Panc1 (cell line): ENCODE data around the gene PPARG. TPM values are rescaled to one million over a fixed set of nuclear protein-coding genes. Genes with fewer than 3 reads are reported as not detected.

ENCODE experiments used
- ATAC-seq: fragments of 200-7000 bp; cut with Tn5 transposase; 2 replicates; pipeline ENCODE4 v1.9.1; 2020; ENCODE audit warnings: mild to moderate bottlenecking, moderate library complexity
- BruUV-seq: library from RNA; stranded (reverse); fragments of 400-500 nt; replicated peaks from 2 replicates; lab custom pipeline; 2021; lab: Mats Ljungman, UMichigan
- CTCF ChIA-PET: fragments of 300-600 bp; sonication (Branson Sonifier 250); formaldehyde crosslinking; loops from one replicate; lab custom pipeline; 2022; ENCODE audit warnings: antibody characterized with exemption; lab: Charles Lee
- POLR2A ChIA-PET: fragments of 300-600 bp; sonication (Branson Sonifier 250); formaldehyde crosslinking; loops from one replicate; lab custom pipeline; 2022; ENCODE audit warnings: antibody characterized with exemption; lab: Charles Lee
- DNase-seq: peaks from one replicate; pipeline ENCODE4 v3.0.0-alpha.2; 2010; ENCODE audit warnings: low read depth, low spot score
- H3K27ac ChIP-seq: 2 replicates; pipeline ENCODE4 v1.5.1; 2011; ENCODE audit warnings: mild to moderate bottlenecking, low read length, inconsistent platforms
- H3K27me3 ChIP-seq: fragments of 200-500 bp; sonication (Bioruptor generic); 2 replicates; pipeline ENCODE4 v1.6.0; 2014; ENCODE audit warnings: low read length, inconsistent platforms; ENCODE audit not compliant: control insufficient read depth, insufficient read depth
- H3K36me3 ChIP-seq: fragments of 200-500 bp; sonication (Bioruptor generic); 2 replicates; pipeline ENCODE4 v1.5.1; 2014; ENCODE audit warnings: inconsistent platforms, mild to moderate bottlenecking, low read length, moderate library complexity; ENCODE audit not compliant: control insufficient read depth, insufficient read depth
- H3K4me1 ChIP-seq: 2 replicates; pipeline ENCODE4 v1.5.1; 2011; ENCODE audit warnings: inconsistent platforms, mild to moderate bottlenecking, low read length, moderate library complexity; ENCODE audit not compliant: control insufficient read depth, insufficient read depth
- H3K4me3 ChIP-seq, 2 experiments: 2 replicates each; pipeline ENCODE4 v1.5.1; 2011 to 2012; ENCODE audit warnings: low read depth in 2 of 2, low read length in 2 of 2, mild to moderate bottlenecking in 2 of 2, inconsistent platforms in 1 of 2, moderate library complexity in 1 of 2
- H3K9me3 ChIP-seq: fragments of 200-500 bp; sonication (Bioruptor generic); 2 replicates; pipeline ENCODE4 v1.5.1; 2014; ENCODE audit warnings: low read depth, mild to moderate bottlenecking, inconsistent platforms, low read length, moderate library complexity; ENCODE audit not compliant: control insufficient read depth, insufficient read depth
- POLR2AphosphoS5 ChIP-seq: IDR thresholded peaks from 2 replicates; pipeline ENCODE4 v1.6.1; 2012; ENCODE audit warnings: mild to moderate bottlenecking, low read depth, low read length, moderate library complexity
- SIN3A ChIP-seq: IDR thresholded peaks from 2 replicates; pipeline ENCODE4 v1.6.1; 2012; ENCODE audit warnings: low read depth, mild to moderate bottlenecking, low read length, moderate library complexity, borderline replicate concordance; ENCODE audit not compliant: insufficient read depth
- TCF7L2 ChIP-seq: IDR thresholded peaks from 2 replicates; pipeline ENCODE4 v1.6.1; 2011; ENCODE audit warnings: mild to moderate bottlenecking, low read depth, low read length, inconsistent platforms
- in situ Hi-C: cut with HindIII; loops from 2 replicates; pipeline ENCODE4 v1.10.0; 2016; ENCODE audit warnings: low sequenced_read_pairs, low pct_unique_long_range_greater_than_20kb
- intact Hi-C: fragments of 100-400 bp; cut with micrococcal nuclease; formaldehyde crosslinking; loops from one replicate; pipeline ENCODE4 v1.10.0; 2022; ENCODE audit not compliant: unreplicated experiment
- total RNA-seq: library from RNA; stranded (reverse); gene quantifications from one replicate; pipeline ENCODE4 v1.2.1, GENCODE V29; 2021; ENCODE audit not compliant: unreplicated experiment
- TF ChIP-seq, protein P1 (sequence below): fragments of 450-650 bp; IDR thresholded peaks from 2 replicates; pipeline ENCODE4 v1.5.1; 2017; ENCODE audit warnings: mild to moderate bottlenecking
- TF ChIP-seq, protein P2 (sequence below), 2 experiments: IDR thresholded peaks; 2 replicates each; pipeline ENCODE4 v1.6.1; 2011 to 2012; ENCODE audit warnings: low read depth in 2 of 2, control low read depth in 1 of 2, low read length in 1 of 2, mild to moderate bottlenecking in 1 of 2, moderate library complexity in 1 of 2; ENCODE audit not compliant: insufficient read depth in 1 of 2

The PPARG gene
- total RNA-seq, 1 experiment from 2014 or later = 88.1 TPM

DNA sequence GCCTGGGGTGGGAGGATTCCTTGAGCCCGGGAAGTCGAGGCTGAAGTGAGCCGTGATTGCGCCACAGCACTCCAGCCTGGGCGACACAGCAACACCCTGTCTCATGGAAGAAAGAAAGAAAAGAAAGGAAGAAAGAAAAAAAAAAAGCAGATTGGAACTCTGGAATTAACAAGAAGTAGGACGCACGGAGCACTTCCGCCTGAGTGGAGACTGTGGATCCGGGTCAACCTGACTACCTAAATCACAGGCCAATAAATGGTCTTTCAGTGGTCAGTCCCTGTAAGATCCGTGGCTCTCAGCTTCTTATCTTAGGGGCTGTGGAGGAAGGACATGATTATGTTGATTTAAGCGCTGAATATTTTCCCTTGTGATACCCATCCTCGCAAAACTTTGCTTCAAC is 2.4 kb upstream of the PPARG start:
- no peak for ATAC-seq
- in situ Hi-C loops (no loop called here), intact Hi-C loops (loop anchor here (10.0 kb wide), 2 partner anchors 92 to 152 kb away; no protein-coding TSS in a partner anchor)
- Histone ChIP-seq H3K27me3 (no peaks in the 10 kb centered on the region), H3K27ac (peak overlapping the region; percentile 88; the same call in 1 of the 2 replicates), H3K36me3 (no peaks in the 10 kb centered on the region), H3K9me3 (no peaks in the 10 kb centered on the region), H3K4me3 (no peak overlapping the region; a peak in 2 of 4 replicates), H3K4me1 (peaks cover 8% of the 10 kb centered on the region)
- no TSS peak for BruUV-seq
- TF ChIP-seq TCF7L2 = no peak
- ChIA-PET CTCF (no interaction called here), POLR2A (no interaction called here)
- no peak for DNase-seq

DNA sequence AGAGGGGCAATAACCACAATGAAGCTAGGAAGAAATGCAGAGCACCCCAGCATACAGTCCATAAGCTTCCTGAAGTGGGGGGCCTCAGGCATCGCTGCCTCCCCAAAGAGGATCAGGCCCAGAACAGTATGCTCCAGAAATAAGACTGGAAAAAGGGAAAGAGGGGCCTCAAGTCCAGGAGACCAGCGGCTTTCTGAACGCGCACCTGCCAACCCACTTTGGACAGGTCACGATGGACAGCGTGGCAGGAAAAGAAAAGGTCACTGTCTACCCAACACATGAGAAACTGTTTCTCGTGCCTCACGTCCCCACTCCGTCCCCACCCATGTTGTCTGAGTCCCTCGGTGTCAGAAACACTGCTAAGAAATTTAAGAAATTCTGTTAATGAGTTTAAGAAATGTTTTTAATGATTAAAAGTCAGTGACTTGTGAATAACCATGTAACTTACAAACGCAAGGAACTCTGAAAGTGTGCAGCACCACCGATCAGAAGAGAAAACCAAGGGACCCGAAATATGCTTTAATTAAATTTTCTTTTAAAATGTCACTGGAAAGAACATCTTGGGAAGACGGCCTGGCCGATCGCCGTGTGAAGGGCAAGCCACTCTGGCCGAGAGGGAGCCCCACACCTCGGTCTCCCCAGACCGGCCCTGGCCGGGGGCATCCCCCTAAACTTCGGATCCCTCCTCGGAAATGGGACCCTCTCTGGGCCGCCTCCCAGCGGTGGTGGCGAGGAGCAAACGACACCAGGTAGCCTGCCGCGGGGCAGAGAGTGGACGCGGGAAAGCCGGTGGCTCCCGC is 1.7 kb upstream of the PPARG start:
- POLR2A ChIA-PET = no interaction called here
- H3K4me1 ChIP-seq = peaks cover 8% of the 10 kb centered on the region
- DNase-seq = no peak
- H3K27me3 ChIP-seq = no peaks in the 10 kb centered on the region
- H3K9me3 ChIP-seq = no peaks in the 10 kb centered on the region
- BruUV-seq = TSS peak; percentile 59
- peak overlapping the region; percentile 46 to 64 for H3K4me3 ChIP-seq
- peak overlapping the region; percentile 88 for H3K27ac ChIP-seq
- in situ Hi-C loops (no loop called here), intact Hi-C loops (loop anchor here (10.0 kb wide), 2 partner anchors 92 to 152 kb away; no protein-coding TSS in a partner anchor)
- TF ChIP-seq, protein P1, sequence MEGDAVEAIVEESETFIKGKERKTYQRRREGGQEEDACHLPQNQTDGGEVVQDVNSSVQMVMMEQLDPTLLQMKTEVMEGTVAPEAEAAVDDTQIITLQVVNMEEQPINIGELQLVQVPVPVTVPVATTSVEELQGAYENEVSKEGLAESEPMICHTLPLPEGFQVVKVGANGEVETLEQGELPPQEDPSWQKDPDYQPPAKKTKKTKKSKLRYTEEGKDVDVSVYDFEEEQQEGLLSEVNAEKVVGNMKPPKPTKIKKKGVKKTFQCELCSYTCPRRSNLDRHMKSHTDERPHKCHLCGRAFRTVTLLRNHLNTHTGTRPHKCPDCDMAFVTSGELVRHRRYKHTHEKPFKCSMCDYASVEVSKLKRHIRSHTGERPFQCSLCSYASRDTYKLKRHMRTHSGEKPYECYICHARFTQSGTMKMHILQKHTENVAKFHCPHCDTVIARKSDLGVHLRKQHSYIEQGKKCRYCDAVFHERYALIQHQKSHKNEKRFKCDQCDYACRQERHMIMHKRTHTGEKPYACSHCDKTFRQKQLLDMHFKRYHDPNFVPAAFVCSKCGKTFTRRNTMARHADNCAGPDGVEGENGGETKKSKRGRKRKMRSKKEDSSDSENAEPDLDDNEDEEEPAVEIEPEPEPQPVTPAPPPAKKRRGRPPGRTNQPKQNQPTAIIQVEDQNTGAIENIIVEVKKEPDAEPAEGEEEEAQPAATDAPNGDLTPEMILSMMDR = no peak; the same call in 1 of the 2 replicates
- TF ChIP-seq, protein P2, sequence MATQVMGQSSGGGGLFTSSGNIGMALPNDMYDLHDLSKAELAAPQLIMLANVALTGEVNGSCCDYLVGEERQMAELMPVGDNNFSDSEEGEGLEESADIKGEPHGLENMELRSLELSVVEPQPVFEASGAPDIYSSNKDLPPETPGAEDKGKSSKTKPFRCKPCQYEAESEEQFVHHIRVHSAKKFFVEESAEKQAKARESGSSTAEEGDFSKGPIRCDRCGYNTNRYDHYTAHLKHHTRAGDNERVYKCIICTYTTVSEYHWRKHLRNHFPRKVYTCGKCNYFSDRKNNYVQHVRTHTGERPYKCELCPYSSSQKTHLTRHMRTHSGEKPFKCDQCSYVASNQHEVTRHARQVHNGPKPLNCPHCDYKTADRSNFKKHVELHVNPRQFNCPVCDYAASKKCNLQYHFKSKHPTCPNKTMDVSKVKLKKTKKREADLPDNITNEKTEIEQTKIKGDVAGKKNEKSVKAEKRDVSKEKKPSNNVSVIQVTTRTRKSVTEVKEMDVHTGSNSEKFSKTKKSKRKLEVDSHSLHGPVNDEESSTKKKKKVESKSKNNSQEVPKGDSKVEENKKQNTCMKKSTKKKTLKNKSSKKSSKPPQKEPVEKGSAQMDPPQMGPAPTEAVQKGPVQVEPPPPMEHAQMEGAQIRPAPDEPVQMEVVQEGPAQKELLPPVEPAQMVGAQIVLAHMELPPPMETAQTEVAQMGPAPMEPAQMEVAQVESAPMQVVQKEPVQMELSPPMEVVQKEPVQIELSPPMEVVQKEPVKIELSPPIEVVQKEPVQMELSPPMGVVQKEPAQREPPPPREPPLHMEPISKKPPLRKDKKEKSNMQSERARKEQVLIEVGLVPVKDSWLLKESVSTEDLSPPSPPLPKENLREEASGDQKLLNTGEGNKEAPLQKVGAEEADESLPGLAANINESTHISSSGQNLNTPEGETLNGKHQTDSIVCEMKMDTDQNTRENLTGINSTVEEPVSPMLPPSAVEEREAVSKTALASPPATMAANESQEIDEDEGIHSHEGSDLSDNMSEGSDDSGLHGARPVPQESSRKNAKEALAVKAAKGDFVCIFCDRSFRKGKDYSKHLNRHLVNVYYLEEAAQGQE (IDR thresholded peaks at IDR 0.05; ENCODE audit: insufficient read depth in 1 of 2, low read depth in 2 of 2, low read length in 1 of 2) = no peak
- no peak for TF ChIP-seq TCF7L2
- no peak for TF ChIP-seq POLR2AphosphoS5
- no peak for TF ChIP-seq SIN3A
- H3K36me3 ChIP-seq = no peaks in the 10 kb centered on the region
- CTCF ChIA-PET = interaction anchor here (0.6 kb wide), 1 partner anchor 93 kb away, joined by 3 read pairs; no protein-coding TSS in a partner anchor
- ATAC-seq = no peak; the same call in 1 of the 2 replicates
